Measurements from ENCODE around the gene YAP1.

DNA sequence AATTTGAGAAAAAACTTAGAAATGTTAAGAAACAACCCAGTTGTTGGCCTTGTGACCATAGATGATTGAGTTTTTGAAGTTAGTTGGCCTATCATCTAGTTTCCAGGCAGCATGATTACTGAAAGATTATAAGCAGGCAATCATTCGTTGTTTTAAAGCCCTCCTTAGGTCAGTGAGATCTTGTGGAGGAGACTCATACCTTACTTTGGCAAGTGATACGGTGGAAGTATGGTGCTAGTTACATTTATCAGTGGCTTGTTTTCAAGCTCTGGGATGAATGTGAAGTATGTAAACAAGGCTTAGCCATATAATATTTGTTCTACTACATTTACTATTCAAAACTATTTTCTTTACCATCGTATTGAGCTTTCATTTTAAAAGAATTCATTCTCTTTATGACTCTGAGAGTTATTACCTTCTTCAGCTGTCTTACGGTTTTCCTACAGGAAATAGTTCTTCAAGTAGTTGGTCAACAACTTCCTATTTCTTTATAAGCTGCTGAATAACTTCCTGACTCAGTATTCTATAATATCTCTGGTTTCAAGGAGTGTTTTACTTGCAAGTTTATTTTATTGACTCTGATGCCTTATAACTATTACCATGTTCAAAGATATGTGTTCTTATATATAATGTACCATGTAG is 7.3 kb downstream of the YAP1 start:
- TF ChIP-seq, protein P1, sequence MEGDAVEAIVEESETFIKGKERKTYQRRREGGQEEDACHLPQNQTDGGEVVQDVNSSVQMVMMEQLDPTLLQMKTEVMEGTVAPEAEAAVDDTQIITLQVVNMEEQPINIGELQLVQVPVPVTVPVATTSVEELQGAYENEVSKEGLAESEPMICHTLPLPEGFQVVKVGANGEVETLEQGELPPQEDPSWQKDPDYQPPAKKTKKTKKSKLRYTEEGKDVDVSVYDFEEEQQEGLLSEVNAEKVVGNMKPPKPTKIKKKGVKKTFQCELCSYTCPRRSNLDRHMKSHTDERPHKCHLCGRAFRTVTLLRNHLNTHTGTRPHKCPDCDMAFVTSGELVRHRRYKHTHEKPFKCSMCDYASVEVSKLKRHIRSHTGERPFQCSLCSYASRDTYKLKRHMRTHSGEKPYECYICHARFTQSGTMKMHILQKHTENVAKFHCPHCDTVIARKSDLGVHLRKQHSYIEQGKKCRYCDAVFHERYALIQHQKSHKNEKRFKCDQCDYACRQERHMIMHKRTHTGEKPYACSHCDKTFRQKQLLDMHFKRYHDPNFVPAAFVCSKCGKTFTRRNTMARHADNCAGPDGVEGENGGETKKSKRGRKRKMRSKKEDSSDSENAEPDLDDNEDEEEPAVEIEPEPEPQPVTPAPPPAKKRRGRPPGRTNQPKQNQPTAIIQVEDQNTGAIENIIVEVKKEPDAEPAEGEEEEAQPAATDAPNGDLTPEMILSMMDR (conservative IDR thresholded peaks at IDR 0.05; ENCODE audit: low read depth, low read length), result no peak
- TF ChIP-seq FOS (IDR thresholded peaks at IDR 0.05; ENCODE audit: low read depth, low read length) (no peak), RAD21 (IDR thresholded peaks at IDR 0.05; ENCODE audit: low read length) (no peak), USF2 (IDR thresholded peaks at IDR 0.05; ENCODE audit: low read depth, low read length) (no peak), POLR2A (IDR thresholded peaks at IDR 0.05; ENCODE audit: low read depth, low read length) (no peak)
- TF ChIP-seq, protein P2, sequence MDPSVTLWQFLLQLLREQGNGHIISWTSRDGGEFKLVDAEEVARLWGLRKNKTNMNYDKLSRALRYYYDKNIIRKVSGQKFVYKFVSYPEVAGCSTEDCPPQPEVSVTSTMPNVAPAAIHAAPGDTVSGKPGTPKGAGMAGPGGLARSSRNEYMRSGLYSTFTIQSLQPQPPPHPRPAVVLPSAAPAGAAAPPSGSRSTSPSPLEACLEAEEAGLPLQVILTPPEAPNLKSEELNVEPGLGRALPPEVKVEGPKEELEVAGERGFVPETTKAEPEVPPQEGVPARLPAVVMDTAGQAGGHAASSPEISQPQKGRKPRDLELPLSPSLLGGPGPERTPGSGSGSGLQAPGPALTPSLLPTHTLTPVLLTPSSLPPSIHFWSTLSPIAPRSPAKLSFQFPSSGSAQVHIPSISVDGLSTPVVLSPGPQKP (IDR thresholded peaks at IDR 0.05; ENCODE audit: borderline replicate concordance, low read depth, low read length), result no peak
